ENCODE measurements around the gene FSD1L. TPM values are rescaled to one million over a fixed set of nuclear protein-coding genes. Genes with fewer than 3 reads are reported as not detected.
"Not testable (repeated sequence)": the region's sequence is repeated elsewhere in the genome, so short reads cannot be mapped to it uniquely, and the experiment has no call there.

The FSD1L gene
- total RNA-seq, 1 donor = 5.6 TPM

GRCh38 chr9:105539452-105539851 lies 91.6 kb downstream of the FSD1L start:
- no peak for DNase-seq (ENCODE audit: low read depth)
- H3K4me3 ChIP-seq (ENCODE audit: low read depth, low read length) = no peak overlapping the region
- peak; percentile 8 for TF ChIP-seq CTCF (IDR thresholded peaks at IDR 0.05; ENCODE audit: insufficient read depth, low read depth, low read length)

DNA sequence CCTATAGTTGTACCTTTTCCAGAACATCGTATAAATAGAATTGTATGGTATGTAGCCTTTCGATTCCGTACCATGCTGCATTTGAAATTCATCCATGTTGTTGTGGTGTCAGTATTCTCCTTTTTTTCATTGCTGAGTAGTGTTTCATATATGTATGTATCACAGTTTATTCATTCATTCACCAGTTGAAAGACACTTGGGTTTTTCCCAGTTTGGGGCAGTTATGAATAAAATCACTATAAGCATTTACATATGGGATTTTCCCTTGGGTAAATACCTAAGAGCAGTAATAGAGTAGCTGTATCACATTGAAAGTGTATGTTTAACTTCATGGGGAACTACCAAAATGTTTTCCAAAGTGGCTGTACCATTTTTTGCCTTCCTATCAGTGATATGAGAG lies 94.0 kb downstream of the FSD1L start:
- DNase-seq (ENCODE audit: low read depth) = no peak
- TF ChIP-seq CTCF (IDR thresholded peaks at IDR 0.05; ENCODE audit: insufficient read depth, low read depth, low read length) = no peak

DNA sequence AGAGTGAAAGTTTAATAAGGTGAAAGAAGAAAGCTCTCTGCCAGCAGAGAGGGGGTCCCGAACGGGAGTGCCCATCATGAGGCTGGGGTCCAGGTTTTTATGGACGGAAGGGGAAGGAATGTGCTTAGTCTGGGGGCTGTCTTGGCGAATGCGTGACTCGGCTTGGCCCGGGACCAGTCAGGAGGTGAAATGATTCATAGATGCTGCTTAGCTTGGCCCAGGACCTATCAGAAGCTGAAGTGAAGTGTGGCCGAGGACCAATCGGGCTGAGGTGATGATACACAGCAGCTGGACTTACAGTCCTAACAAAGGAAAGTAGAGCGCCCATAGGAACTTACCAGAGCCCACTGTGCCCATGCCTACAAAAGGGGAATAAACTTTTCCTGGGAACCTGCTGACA lies 106.2 kb downstream of the FSD1L start:
- no peak for DNase-seq (ENCODE audit: low read depth)
- no peak overlapping the region for H3K4me3 ChIP-seq (ENCODE audit: low read depth, low read length)
- no peak for TF ChIP-seq CTCF (IDR thresholded peaks at IDR 0.05; ENCODE audit: insufficient read depth, low read depth, low read length)

More for the DNA sequence above, 94.0 kb downstream of the FSD1L start:
- H3K4me3 ChIP-seq (ENCODE audit: low read depth, low read length) = no peak overlapping the region

DNA sequence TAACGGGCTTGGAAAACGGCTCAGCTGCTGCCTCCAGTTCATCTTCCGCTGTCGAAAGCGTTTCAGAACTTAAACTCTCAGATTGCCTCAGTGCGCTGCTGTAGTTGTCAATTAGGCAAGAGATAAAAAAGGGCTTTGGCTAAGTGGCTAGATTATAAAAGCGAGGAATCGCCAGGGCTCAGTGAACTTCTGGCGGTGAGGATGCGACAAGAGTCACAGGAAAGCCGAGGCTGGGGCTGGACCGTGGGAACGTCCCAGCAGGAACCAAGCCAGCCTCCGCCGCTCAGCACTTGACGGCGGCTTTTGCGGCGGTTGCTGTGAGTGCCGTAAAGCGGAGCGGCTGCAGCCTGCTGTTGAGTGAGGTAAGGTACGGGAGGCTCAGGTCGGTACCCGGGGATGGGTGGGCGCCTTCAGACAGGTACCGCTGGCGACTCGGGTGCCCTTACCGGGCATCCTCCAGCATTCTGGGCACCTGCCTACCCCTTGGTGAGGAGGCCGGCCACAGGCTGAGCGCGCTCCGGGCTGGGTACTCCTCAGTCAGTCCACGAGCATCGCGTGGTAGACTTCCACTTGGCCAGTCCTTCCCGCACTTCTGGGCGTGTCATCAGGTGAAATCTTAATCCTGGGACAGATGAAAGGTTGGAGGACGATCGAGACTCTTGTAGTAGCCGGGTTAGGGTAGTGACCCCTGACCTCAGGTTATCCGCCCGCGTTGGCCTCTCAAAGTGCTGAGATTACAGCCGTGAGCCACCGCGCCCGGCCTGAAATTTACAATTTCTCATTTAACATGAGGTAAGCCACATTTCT lies 110.2 kb downstream of the FSD1L start, which contains the start of gene FKTN:
Gene FKTN (plus strand): TSS at position 328 of the 807 bp plus-strand sequence. CDS start 16,902 bp downstream, outside the sequence.
- H3K4me3 ChIP-seq (ENCODE audit: low read depth, low read length) = peak within 1 kb of the TSS; percentile 90
- no peak for TF ChIP-seq CTCF (IDR thresholded peaks at IDR 0.05; ENCODE audit: insufficient read depth, low read depth, low read length)
- DNase-seq (ENCODE audit: low read depth) = peak; percentile 83

- no peak for DNase-seq (ENCODE audit: low read depth)
- no peak overlapping the region for H3K4me3 ChIP-seq (ENCODE audit: low read depth, low read length)
- no peak for TF ChIP-seq CTCF (IDR thresholded peaks at IDR 0.05; ENCODE audit: insufficient read depth, low read depth, low read length)
Observed at GRCh38 chr9:105572455-105572854, 124.6 kb downstream of the FSD1L start.

DNA sequence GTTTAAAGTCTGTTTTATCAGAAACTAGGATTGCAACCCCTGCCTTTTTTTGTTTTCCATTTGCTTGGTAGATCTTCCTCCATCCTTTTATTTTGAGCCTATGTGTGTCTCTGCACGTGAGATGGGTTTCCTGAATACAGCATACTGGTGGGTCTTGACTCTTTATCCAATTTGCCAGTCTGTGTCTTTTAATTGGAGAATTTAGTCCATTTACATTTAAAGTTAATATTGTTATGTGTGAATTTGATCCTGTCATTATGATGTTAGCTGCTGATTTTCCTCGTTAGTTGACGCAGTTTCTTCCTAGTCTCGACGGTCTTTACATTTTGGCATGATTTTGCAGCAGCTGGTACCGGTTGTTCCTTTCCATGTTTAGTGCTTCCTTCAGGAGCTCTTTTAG lies 132.1 kb downstream of the FSD1L start:
- not testable (repeated sequence) for H3K4me3 ChIP-seq (ENCODE audit: low read depth, low read length)

GRCh38 chr9:105581550-105581949 lies 133.7 kb downstream of the FSD1L start:
- not testable (repeated sequence) for DNase-seq (ENCODE audit: low read depth)

More for the DNA sequence above, 132.1 kb downstream of the FSD1L start:
- not testable (repeated sequence) for DNase-seq (ENCODE audit: low read depth)

GRCh38 chr9:105593145-105593544 lies 145.3 kb downstream of the FSD1L start:
- TF ChIP-seq CTCF (IDR thresholded peaks at IDR 0.05; ENCODE audit: insufficient read depth, low read depth, low read length) = no peak
- H3K4me3 ChIP-seq (ENCODE audit: low read depth, low read length) = no peak overlapping the region

More at GRCh38 chr9:105581550-105581949, 133.7 kb downstream of the FSD1L start:
- H3K4me3 ChIP-seq (ENCODE audit: low read depth, low read length) = not testable (repeated sequence)

More at GRCh38 chr9:105593145-105593544, 145.3 kb downstream of the FSD1L start:
- DNase-seq (ENCODE audit: low read depth) = no peak

All from fibroblast of villous mesenchyme (primary cell).